Left renal pelvis (tissue), 4 donors: Measurements from ENCODE around the gene HOMEZ. TPM values are rescaled to one million over a fixed set of nuclear protein-coding genes. Genes with fewer than 3 reads are reported as not detected.
"Not testable (repeated sequence)": the region's sequence is repeated elsewhere in the genome, so short reads cannot be mapped to it uniquely, and the experiment has no call there.

Experiments
- DNase-seq, 4 donors: peaks; one replicate each; pipeline ENCODE4 v3.0.0-alpha.2; 2013; ENCODE audit warnings: low read depth in 4 of 4, low spot score in 3 of 4
- polyA plus RNA-seq, 4 donors: library from polyadenylated mRNA; unstranded; fragments of 120-200 nt; gene quantifications; one replicate each; pipeline ENCODE4 v1.2.1, GENCODE V29; 2013; ENCODE audit not compliant: insufficient read length in 4 of 4

Gene HOMEZ
- polyA plus RNA-seq, 4 donors = 11.2 to 28.1 (median 24.8) TPM

DNA sequence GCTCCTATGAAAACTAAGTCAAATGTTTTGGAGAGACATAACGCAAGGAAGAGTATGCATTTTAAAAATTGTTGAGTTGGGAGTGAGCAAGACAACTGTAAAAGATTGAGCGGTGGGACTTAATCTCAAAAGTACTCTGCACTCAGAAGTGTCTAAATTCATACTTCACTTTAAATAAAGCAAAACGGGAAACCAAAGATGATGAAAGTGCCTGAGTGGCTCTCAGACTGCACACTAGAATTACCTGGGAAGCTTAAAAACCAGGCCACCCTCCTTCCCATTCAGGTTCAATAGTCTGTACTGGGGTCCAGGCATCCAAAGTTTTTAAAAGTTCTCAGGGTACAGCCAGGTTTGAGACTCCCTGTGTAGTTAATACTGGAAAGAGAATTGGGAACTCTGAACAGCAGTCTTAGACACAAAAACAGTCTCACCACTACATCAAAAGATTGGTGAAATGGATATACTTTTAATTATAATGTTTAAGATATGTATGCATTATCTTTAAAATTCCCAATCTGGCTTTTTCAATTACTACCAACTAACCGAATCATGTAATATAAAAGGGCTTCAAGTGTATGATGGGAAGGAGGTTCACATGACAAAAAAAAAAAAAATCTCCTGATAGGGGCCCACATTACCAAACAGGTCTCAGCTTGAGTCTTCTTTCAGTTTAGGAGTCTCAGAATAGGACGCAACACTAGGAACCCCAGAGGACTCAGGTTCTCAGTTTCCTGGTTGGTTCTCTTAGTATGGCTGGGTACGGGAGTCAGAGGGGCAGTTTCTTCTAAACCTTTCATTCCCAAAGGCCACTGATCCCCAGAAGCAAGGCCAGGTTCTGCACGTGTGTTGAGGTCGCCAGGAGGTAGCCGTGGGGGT, 1.0 kb downstream of the HOMEZ start:
- DNase-seq = no peak

DNA sequence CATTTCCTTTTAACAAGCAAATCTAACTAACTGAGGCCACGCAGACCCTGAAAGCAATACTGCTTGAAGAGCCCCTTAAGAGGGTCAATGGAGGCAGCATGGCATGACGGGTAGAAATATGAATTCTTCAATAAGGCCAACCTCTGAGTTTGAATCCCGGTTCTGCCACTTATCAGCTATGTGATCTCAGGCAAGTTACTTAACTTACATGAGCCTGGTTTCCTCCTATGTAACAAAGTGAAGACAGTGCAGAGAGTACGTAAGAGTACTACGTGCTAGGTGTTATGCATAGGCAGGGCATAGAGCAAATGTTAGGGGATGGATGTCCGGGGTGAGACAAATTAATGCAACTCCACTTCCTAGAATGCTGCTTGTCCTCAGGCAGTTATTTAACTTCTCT, 4.7 kb downstream of the HOMEZ start:
- DNase-seq = no peak

DNA sequence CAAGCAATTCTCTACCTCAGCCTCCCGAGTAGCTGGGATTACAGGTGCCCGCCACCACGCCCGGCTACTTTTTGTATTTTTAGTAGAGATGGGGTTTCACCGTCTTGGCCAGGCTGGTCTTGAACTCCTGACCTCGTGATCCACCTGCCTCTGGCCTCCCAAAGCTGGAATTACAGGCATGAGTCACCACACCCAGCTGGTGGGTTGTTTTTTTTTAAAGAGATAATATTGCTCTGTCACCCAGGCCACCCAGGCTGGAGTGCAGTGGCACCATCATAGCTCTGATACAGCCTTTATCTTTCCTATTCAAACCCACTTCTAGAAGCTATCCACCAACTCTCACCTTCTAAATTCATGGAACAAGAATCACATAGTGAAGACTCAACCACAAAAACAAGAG, 8.0 kb downstream of the HOMEZ start:
- DNase-seq = not testable (repeated sequence)

DNA sequence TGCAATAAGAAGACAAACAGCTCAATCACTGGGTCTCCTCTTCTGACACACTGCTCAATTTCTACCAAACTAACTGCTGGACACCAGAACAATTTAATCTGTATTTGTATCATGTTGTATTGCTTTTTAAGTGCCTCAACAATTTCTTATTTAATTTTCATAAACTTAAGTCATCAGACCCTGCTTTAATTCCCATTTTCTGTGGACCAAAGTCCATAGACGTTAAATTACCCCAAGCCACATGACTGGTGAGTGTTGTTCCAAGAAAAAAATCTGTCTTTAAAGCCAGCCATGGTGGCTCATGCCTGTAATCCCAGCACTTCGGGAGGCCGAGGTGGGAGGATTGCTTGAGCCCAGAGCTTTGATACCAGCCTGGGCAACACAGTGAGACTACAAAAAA, 8.7 kb downstream of the HOMEZ start:
- no peak for DNase-seq

DNA sequence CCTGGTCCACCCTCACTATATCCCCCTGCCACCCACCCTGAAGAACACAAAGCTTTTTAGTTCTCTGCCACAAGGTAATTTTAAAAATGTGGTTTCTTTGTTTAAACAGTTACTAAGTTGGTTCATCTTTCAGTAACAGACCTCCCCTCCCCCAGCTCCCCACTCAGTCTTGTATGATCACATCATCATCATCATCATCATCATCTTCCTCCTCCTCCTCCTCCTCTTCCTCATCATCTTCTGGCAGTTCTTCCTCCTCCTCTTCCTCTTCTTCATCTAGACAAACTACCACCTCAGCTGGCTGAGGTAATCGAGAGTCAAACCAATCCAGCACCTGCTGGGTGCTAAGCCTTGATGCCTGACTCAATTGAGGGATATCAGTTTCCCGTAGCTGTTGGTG, 10.5 kb downstream of the HOMEZ start:
- no peak for DNase-seq

DNA sequence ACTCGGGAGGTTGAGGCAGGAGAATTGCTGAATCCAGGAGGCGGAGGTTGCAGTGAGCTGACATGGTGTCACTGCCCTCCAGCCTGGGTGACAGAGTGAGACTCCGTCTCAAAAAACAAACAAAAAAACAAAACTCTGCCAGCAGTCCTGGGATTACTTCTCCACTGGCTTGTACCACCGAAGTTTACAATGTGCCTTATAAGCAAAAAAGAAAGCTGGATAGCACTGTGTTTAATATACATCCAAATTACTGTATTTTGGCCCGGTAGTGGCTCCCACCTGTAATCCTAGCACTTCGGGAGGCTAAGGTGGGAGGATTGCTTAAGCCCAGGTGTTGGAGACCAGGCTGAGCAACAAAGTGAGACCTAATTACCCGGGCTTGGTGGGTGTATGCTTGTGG, 16.7 kb downstream of the HOMEZ start:
- DNase-seq = no peak

DNA sequence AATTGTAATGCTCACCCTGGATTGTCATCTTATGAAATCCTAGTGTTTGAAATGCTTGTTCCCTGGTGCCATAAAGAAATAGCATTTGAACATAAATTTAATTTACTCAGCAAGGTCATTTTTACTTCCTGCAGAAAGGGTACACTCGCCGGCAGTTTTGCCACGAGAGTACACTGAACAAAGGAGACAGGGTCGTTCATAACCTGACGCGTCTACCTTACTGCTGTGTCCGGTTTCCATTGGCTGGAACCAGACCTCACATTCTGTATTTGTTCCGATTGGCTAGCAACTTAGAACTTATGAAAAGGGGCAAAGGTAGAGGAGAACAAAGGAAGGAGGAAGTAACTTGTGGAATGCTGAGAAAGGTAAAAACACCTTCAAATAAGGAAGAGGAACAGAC, 25.1 kb downstream of the HOMEZ start:
- DNase-seq = not testable (repeated sequence)

DNA sequence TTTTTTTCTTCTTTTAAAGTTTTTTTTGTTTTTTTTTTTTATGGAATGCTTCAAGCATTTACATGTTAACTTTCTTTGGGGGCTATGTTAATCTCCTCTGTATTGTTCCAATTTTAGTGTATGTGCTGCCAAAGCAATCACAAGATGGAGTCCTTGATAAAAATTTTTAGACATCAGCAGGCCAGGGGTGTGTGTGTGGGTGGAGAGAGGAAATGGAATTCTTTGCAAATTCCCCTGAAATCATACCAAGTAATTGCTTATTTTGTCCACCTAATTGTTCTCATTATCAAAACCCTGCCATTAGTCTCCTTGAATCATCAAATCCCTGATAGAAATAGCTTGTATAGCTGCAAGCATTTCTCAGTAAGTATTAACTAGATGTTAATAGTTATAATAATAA, 26.5 kb downstream of the HOMEZ start:
- no peak for DNase-seq

DNA sequence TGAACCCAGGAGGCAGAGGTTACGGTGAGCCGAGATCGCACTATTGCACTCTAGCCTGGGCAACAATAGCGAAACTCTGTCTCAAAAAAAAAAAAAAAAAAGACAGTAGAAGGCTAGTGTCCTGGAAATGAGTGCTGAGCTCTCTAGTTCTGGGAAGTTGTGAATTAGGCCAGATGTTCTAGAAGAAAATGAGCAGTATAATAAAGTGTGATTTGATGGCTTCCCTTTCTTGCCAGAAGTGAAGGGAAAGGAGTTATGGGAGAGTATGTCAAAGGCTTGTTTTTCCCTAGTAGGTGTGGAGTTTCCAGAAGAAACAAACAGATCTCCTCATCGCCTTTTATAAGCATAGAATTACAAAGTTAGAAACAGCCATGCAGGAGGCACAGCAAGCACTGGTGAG, 27.7 kb downstream of the HOMEZ start:
- no peak for DNase-seq

DNA sequence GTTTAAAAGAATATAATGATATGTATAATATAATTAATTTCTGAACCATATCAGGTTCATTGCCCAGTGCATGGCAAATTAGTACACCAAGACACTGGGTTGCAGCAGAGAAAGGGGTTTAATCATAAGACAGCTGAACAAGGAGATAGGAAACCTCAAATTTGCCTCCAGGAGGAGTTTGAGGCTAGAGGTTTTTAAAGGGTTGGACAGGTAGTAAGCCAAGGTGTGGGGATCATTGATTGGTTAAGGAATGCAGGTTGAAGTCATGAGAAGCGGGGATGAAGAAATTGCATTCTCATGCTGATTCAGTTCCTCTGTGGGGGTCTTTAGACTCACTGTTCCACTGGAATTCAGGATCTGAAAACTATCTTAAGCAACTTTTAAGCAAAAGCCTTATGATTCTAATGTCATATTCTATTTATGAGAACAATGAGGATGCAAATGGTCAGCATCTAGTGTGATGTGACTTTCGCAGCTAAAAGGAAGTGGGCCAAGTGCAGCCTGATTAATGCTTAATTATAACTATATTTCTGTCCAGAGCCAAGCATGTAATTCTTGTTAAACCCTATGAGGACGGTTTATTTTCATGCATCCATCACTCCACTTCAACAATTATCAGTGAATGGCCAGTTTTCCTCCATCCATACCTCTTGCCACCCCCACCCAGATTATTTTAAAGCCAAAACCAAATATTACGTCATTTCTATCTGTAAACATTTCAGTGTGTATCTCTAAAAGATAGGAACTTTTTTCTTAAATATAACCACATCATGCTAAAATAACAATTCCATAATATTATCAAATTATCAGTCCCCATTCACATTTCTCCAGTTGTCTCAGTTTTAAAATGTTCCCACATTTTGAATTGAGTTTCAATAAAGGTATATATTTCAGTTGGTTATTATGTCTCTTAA, 33.3 kb downstream of the HOMEZ start:
- no peak for DNase-seq

DNA sequence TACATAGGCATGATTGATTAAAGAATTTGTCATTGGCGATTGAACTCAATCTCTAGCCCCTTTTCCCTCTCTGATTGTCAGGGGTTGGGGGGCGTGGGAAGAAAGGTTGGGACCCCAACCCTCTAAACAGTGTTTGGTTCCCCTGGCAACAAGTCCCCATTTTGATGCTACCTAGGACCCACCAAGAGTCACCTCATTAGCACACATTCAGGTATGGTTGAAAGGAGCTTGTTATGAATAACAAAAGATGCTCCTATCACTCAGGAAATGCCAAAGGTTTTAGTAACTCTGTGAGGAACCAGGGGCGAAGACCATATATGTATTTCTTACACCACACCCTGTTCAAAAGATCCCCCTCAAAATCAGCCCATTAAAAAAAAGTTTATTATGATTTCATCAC, 33.9 kb downstream of the HOMEZ start:
- no peak for DNase-seq

DNA sequence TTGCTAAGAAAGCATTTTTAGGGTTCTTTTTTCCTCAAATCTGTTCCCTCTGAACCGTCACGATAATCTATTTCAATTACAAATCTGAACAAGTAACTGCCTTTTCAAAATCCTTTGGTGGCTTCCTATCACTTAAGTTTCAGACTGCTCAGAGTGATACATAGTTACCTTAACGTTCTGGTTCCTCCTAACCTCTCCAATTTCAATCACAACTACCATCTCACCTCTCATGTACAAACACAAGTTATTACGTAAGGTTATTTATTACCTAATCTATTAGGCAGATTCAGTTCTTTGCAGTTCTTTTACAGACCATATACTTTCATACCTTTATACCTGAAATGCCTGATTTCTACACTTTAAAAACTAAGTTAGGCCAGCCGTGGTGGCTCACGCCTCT, 36.1 kb downstream of the HOMEZ start:
- no peak for DNase-seq

DNA sequence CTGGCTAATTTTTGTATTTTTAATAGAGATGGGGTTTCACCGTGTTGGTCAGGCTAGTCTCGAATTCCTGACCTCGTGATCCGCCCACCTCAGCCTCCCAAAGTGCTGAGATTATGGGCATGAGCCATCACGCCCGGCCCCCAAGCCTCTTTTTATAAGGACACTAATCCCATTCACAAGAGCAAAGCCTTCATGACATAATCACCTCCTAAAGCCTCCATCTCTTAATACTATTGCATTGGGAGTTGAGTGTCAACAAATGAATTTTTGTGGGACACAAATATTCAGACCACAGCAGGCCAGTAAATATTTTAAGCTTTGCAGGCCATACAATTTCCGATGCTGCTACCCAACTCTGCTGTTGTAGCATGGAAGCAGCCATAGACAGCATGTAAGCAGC, 37.3 kb downstream of the HOMEZ start:
- no peak for DNase-seq

DNA sequence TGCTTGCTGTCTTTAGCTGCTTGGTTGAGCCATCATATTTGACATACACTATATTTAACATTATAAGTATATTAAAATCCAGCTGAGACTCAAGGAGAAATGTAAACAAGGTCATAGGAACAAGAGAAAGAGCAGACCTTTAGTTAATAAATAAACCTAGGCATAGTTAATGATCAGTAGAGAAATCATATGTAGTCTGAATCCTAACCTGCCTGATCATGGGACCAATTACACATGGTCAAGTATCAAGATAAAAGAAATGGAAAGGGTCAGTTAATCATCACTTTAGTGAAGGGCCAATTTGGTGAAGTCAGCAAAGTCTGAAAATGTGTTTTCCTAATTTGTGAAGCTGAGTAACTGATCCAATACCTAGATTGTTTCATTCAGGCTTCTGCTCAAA, 40.6 kb downstream of the HOMEZ start:
- DNase-seq = peak in 2 of 4 donors; percentile 12 to 39

DNA sequence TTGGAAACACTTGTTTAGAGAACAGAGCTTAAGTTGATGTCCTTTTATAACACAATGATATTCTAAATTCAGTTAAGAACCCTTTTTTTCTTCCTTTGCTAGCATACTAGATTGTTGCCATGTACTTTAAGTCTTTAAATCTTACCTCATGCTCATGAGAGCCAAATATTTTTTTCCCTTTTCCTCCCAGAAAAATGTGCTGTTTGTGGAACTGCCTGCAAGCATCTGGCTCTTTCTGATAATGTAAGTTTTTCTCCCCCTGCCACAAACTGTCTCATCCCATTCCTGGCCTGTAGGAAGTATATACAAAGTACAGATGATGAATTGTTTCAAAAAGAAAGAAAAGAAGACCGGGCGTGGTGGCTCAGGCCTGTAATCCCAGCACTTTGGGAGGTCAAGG, 42.9 kb downstream of the HOMEZ start:
- DNase-seq = no peak

DNA sequence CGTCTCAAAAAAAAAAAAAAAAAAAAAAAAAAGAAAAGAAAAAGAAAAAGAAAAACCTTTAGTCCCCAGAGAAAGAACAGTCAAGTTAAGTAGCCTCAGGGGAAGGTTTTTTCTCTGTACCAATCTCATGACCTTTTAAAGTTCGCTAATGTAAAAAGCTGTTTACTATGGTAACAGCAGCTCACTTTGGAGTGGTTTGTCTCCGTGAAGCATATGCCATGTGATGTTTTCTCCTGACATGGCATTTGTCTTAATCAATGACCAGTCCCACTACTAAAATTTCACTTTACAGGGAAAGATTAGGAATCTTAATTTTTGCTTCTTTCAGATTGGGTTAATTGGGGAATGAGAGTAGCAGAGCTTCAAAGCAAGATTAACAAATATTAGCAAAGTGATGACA, 43.9 kb downstream of the HOMEZ start:
- DNase-seq = no peak

DNA sequence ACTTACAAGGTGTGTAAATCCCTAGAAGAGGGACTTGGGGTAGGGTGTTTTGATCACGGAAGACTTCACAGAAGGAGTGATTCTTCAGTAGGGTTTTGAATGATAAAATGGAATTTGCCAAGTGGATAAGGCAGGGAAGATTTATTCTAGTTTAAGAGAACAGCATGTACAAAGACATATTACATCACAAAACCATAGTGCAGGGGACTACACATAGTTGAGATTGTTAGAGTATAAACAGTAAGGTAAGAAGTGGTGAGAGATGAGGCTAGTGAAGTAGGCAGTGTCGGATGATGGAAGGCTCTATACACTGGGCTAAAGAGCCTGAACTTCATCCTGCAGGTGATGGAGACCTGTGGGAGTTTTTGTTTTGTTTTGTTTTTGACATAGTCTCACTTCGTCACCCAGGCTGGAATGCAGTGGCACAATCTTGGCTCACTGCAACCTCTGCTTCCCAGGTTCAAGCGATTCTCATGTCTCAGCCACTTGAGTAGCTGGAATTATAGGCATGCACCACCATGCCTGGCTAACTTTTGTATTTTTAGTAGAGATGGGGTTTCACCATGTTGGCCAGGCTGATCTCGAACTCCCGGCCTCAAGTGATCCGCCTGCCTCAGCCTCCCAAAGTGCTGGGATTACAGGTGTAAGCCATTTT, 44.7 kb downstream of the HOMEZ start:
- DNase-seq = not testable (repeated sequence)

DNA sequence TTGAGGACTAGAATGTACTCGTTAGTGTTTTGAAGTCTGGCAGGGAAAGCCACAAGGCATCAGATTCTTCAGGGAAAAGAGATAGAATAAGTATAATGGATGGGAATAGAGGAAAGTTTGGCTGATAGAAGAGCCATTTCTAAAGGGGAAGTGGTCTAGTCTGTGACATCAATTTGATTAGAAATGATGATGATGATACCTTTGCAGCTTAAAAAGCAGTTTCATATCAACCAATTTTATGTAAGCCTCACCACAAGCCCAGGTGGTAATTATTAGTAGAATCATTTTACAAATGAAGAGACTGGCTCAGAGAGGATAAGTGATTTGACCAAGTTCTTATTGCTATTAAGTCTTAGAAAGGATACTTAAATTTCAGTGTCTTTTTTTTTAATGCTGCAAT, 45.3 kb downstream of the HOMEZ start:
- no peak for DNase-seq

DNA sequence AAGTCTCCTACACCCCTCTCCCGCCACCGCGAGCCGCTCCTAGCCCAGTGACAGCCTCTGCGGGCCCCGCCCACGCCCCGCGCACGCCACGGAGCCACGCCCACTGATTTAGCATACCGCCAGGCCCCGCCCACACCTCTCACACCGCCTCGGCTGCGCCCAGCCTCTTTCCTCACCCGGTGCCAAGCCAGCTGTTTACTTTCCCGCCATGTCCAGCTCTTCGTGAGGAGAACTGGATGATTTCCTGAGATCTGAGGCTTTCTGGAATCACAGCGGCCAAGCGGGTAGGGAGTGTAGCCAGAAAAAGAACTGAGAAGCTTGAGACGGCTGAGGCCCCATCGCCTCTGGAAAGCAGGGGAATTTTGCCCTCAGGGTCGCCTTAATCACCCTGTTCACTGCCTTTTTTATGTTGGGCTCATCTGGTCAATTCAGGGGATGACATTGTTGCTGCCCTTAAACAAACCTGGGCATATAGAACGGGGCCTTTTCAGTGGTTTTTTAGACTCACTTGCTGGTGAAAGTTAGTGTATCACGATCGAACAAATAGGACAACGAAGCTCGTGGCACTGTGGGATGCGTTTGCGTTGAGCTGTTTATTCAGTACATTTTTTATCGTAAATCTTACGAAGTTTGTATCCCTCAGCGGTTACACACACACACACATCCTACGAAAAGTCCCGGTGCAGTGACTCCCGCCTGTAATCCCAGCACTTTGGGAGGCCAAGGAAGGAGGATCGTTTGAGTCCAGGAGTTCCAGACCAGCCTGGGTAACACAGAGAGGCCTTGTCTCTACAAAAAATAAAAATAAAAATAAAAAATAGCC, 47.9 kb downstream of the HOMEZ start, which contains the start of gene RNF212B:
Gene RNF212B, plus strand, starts transcription at position 165 of the 823 bp plus-strand sequence. CDS start 2,410 bp downstream, outside the sequence.
- peak; percentile 51 to 73 (median 68) for DNase-seq

DNA sequence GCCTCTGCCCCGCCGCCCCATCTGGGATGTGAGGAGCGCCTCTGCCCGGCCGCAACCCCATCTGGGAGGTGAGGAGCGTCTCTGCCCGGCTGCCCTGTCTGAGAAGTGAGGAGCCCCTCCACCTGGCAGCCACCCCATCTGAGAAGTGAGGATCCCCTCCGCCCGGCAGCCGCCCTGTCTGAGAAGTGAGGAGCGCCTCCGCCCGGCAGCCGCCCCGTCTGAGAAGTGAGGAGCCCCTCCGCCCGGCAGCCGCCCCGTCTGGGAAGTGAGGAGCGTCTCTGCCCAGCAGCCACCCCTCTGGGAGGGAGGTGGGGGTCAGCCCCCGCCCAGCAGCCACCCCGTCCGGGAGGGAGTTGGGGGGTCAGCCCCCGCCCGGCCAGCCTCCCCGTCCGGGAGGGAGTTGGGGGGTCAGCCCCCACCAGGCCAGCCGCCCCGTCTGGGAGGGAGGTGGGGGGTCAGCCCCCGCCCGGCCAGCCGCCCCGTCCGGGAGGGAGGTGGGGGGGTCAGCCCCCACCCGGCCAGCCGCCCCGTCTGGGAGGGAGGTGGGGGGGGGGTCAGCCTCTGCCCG, 53.6 kb downstream of the HOMEZ start:
- DNase-seq = not testable (repeated sequence)
